ENCODE measurements around the gene CTSW. TPM values are rescaled to one million over a fixed set of nuclear protein-coding genes. Genes with fewer than 3 reads are reported as not detected.

CTSW gene
- total RNA-seq, 1 experiment from 2014 or later = not detected

DNA sequence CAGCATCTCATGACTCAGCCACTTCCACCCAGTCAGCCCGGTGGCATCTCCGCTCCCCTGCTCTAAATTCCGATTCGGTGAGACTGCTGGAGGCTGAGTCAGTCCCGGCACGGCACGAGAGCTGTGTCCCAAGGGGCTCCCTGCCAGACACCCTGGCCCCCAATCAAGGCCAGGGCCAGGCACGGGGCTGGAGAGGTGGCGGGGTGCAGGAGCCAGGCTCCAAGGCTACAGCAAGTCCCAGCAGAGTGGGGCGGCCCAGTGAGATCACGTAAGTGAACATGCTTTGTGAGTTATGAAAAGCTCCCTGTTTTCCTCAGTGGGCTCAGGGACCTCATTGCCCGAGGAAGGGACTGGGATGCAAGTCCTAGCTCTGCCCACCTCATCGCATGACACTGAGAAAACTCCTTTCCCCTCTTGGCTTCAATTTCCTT, 36.2 kb downstream of the CTSW start:
- peak overlapping the region; percentile 68 for H3K4me3 Mint-ChIP-seq (ENCODE audit: unreplicated experiment)
- no peaks in the 10 kb centered on the region; the same call in 1 of the 2 replicates for H3K36me3 ChIP-seq (ENCODE audit: control insufficient read depth, insufficient read depth, low read length)
- no peaks in the 10 kb centered on the region for H3K27me3 ChIP-seq (replicated peaks; ENCODE audit: control insufficient read depth, insufficient read depth, low read length)
- no peaks in the 10 kb centered on the region for H3K27me3 Mint-ChIP-seq (ENCODE audit: insufficient read depth, unreplicated experiment)
- H3K9me3 Mint-ChIP-seq (ENCODE audit: unreplicated experiment) = no peaks in the 10 kb centered on the region
- no TSS peak for BruUV-seq (replicated peaks)
- peaks cover 23% of the 10 kb centered on the region for H3K4me1 ChIP-seq
- TF ChIP-seq, protein P1, sequence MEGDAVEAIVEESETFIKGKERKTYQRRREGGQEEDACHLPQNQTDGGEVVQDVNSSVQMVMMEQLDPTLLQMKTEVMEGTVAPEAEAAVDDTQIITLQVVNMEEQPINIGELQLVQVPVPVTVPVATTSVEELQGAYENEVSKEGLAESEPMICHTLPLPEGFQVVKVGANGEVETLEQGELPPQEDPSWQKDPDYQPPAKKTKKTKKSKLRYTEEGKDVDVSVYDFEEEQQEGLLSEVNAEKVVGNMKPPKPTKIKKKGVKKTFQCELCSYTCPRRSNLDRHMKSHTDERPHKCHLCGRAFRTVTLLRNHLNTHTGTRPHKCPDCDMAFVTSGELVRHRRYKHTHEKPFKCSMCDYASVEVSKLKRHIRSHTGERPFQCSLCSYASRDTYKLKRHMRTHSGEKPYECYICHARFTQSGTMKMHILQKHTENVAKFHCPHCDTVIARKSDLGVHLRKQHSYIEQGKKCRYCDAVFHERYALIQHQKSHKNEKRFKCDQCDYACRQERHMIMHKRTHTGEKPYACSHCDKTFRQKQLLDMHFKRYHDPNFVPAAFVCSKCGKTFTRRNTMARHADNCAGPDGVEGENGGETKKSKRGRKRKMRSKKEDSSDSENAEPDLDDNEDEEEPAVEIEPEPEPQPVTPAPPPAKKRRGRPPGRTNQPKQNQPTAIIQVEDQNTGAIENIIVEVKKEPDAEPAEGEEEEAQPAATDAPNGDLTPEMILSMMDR (IDR thresholded peaks at IDR 0.05; ENCODE audit: insufficient read depth in 1 of 2, low read depth in 1 of 2, low read length in 1 of 2, severe bottlenecking in 1 of 2, unreplicated experiment in 1 of 2) = no peak
- ChIA-PET POLR2A (interaction anchor here (0.5 kb wide), 1 partner anchor 28 kb away, joined by 3 read pairs; the partner anchor contains the start of gene FIBP), CTCF (interaction anchor here (1.0 to 1.4 kb wide), 2 partner anchors 26 to 27 kb away, joined by 4 read pairs; partner anchors contain the start of genes CCDC85B and FIBP)
- H3K36me3 Mint-ChIP-seq (ENCODE audit: insufficient read depth, unreplicated experiment) = peaks cover 8% of the 10 kb centered on the region
- no peak for DNase-seq
- H3K4me3 ChIP-seq (ENCODE audit: low read depth, low read length) = no peak overlapping the region
- intact Hi-C loops (cut with micrococcal nuclease; ENCODE audit: unreplicated experiment) = loop anchor here (5.0 kb wide), 1 partner anchor 46 kb away; the partner anchor contains the start of gene SART1
- H3K27ac Mint-ChIP-seq (ENCODE audit: unreplicated experiment) = no peak overlapping the region
- H3K4me1 Mint-ChIP-seq (ENCODE audit: low read depth, unreplicated experiment) = peaks cover 6% of the 10 kb centered on the region
- H3K9me3 ChIP-seq = no peaks in the 10 kb centered on the region

GRCh38 chr11:65916391-65916790, 36.8 kb downstream of the CTSW start:
- H3K36me3 Mint-ChIP-seq (ENCODE audit: insufficient read depth, unreplicated experiment) = peaks cover 8% of the 10 kb centered on the region
- no peaks in the 10 kb centered on the region for H3K27me3 Mint-ChIP-seq (ENCODE audit: insufficient read depth, unreplicated experiment)
- ChIA-PET CTCF (interaction anchor here (1.0 kb wide), 1 partner anchor 28 kb away, joined by 4 read pairs; the partner anchor contains the start of gene FIBP), POLR2A (interaction anchor here (0.5 kb wide), 1 partner anchor 28 kb away, joined by 3 read pairs; the partner anchor contains the start of gene FIBP)
- Histone ChIP-seq H3K36me3 (ENCODE audit: control insufficient read depth, insufficient read depth, low read length) (no peaks in the 10 kb centered on the region; the same call in 1 of the 2 replicates), H3K27me3 (replicated peaks; ENCODE audit: control insufficient read depth, insufficient read depth, low read length) (no peaks in the 10 kb centered on the region), H3K4me3 (ENCODE audit: low read depth, low read length) (no peak overlapping the region), H3K9me3 (no peaks in the 10 kb centered on the region), H3K4me1 (peaks cover 23% of the 10 kb centered on the region)
- H3K9me3 Mint-ChIP-seq (ENCODE audit: unreplicated experiment) = no peaks in the 10 kb centered on the region
- H3K4me1 Mint-ChIP-seq (ENCODE audit: low read depth, unreplicated experiment) = peaks cover 5% of the 10 kb centered on the region
- BruUV-seq (replicated peaks) = no TSS peak
- intact Hi-C loops (cut with micrococcal nuclease; ENCODE audit: unreplicated experiment) = loop anchor here (5.0 kb wide), 1 partner anchor 46 kb away; the partner anchor contains the start of gene SART1
- TF ChIP-seq, protein P1 (IDR thresholded peaks at IDR 0.05; ENCODE audit: insufficient read depth in 1 of 2, low read depth in 1 of 2, low read length in 1 of 2, severe bottlenecking in 1 of 2, unreplicated experiment in 1 of 2) = no peak
- peak overlapping the region; percentile 68 for H3K27ac Mint-ChIP-seq (ENCODE audit: unreplicated experiment)
- peak overlapping the region; percentile 68 for H3K4me3 Mint-ChIP-seq (ENCODE audit: unreplicated experiment)
- DNase-seq = no peak

DNA sequence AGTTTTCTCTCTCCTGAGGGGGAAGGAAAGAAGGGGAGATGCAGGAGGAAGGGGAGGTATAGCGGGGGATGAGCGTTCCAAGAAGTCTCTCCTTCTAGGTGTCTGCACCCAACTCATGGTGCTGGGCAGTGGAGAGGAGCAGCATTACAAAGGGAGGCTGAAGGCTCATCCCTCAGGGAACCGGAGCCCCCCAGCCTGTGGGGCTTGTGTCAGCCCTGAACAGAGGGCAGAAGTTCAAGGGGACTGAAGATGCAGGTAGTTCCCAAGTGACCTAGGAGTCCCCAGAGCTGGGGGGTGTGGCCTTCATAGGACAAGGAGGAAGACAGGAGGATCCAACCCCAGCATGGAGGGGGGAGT, 37.4 kb downstream of the CTSW start:
- Histone ChIP-seq H3K4me3 (ENCODE audit: low read depth, low read length) (no peak overlapping the region), H3K27me3 (replicated peaks; ENCODE audit: control insufficient read depth, insufficient read depth, low read length) (no peaks in the 10 kb centered on the region), H3K4me1 (peaks cover 17% of the 10 kb centered on the region), H3K36me3 (ENCODE audit: control insufficient read depth, insufficient read depth, low read length) (no peaks in the 10 kb centered on the region; the same call in 1 of the 2 replicates), H3K9me3 (no peaks in the 10 kb centered on the region)
- peaks cover 15% of the 10 kb centered on the region for H3K36me3 Mint-ChIP-seq (ENCODE audit: insufficient read depth, unreplicated experiment)
- H3K4me1 Mint-ChIP-seq (ENCODE audit: low read depth, unreplicated experiment) = no peaks in the 10 kb centered on the region
- intact Hi-C loops (cut with micrococcal nuclease; ENCODE audit: unreplicated experiment) = loop anchor here (5.0 kb wide), 1 partner anchor 45 kb away; the partner anchor contains the start of gene SART1
- peak overlapping the region; percentile 68 for H3K27ac Mint-ChIP-seq (ENCODE audit: unreplicated experiment)
- H3K9me3 Mint-ChIP-seq (ENCODE audit: unreplicated experiment) = no peaks in the 10 kb centered on the region
- ChIA-PET CTCF (interaction anchor here (1.6 kb wide), 1 partner anchor 29 kb away, joined by 8 read pairs; the partner anchor contains the start of gene FIBP), POLR2A (interaction anchor here (0.6 kb wide), 1 partner anchor 16 kb away, joined by 3 read pairs; no protein-coding TSS in a partner anchor)
- no peak for DNase-seq
- BruUV-seq (replicated peaks) = no TSS peak
- H3K27me3 Mint-ChIP-seq (ENCODE audit: insufficient read depth, unreplicated experiment) = no peaks in the 10 kb centered on the region
- TF ChIP-seq, protein P1 (IDR thresholded peaks at IDR 0.05; ENCODE audit: insufficient read depth in 1 of 2, low read depth in 1 of 2, low read length in 1 of 2, severe bottlenecking in 1 of 2, unreplicated experiment in 1 of 2) = no peak
- H3K4me3 Mint-ChIP-seq (ENCODE audit: unreplicated experiment) = peak overlapping the region; percentile 68

Data from Caco-2 (cell line).